ENCODE measurements around the gene GJD4.
A peak's percentile ranks its signal among the peaks of the same experiment; 100 is the strongest.

GJD4 gene

GRCh38 chr10:35632027-35632426 is 26.9 kb downstream of the GJD4 start:
- no peak for DNase-seq

GRCh38 chr10:35633006-35633980 is 28.2 kb downstream of the GJD4 start:
- DNase-seq, result no peak

- peak; percentile 32 for DNase-seq
These were observed 30.4 kb downstream of the GJD4 start for GRCh38 chr10:35635576-35635975.

DNA sequence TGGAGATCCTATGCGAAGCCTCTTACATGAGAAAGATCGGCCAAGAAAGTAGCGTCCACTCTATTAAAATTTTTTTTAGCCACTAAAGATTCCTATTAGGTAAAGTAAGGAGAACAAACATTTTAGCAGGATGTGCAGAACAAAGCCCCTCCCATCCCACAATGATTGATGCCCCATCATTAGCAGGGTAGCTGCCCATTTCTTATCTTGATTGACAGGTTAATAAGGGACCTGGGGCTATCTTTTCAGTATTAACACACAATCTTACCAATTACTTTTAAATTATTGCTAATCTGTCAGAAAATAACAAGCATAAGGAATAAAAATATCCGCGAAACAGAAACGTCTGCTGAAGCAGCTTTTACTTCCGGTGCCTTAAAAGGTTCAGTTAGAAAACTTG is 31.8 kb downstream of the GJD4 start:
- no peak for DNase-seq

DNA sequence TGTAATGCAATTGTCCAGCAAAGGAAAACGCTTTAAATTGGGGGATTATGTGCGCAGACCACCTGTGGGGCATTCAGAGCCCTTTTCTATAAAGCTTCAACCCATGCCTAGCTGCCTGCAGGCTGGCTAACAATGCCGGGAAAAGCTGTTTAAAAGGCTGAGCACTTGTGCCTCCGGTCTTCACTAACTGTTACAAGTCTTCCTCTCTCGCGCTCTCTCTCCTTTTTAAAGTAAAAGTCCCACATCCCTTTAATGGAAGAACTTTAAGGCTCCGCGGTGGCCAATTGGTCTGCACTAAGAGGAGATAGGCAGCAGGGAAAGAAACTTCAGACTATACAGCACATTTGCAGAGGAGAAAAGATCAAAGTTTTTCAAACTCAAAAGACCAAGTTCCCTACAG is 32.3 kb downstream of the GJD4 start:
- no peak for DNase-seq

DNA sequence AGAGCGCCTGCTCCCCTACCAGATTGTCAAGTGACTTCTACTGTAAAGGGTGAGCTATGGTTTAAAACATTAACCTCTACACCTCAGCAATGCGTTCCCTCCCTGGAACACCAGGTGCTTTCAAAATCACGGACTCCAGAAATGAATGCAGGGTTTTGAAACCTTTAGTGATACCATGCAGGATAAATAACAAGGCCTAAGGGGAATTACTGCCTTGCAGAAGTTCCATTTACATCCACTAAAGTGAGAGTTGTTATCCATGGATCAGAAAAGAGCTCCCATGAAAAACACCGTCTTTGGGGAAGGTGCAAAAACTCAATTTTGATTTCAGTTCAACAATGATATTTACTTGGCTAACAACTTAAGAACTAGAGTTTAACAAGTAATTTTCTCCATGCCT is 33.0 kb downstream of the GJD4 start:
- no peak for DNase-seq

DNA sequence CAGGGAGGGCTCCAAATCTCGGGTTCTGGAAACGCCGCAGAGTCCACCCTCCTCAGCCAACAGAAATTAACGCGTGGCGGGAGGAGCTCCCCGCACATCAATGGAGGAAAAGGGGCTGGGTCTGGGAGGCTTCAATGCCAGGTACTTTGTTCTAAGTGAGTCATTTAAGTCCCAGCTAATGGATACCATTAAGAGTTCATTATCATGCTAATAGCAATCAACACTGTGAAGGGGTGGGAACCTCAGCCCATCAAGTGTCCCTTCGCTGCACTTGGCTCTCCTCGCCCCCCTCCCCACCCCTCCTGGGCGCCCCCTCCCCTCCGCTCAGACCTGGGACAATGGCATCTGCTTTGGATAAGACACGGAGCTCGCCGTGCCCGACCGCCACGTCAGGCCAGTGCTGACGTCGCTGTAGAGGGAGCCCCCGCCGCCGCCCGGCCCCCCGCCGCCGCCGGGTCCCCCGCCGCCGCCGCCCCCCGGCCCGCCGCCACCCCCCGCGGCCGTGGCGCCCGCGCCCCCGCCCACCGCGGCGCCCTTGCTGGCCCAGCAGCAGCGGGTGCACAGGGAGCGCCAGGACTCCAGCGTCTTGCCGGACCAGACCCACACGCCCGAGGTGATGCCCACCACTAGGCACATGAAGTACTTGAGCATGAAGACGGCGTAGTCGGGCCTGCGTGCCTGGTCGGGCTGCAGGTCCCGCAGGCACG is 34.0 kb downstream of the GJD4 start:
- no peak for DNase-seq

DNA sequence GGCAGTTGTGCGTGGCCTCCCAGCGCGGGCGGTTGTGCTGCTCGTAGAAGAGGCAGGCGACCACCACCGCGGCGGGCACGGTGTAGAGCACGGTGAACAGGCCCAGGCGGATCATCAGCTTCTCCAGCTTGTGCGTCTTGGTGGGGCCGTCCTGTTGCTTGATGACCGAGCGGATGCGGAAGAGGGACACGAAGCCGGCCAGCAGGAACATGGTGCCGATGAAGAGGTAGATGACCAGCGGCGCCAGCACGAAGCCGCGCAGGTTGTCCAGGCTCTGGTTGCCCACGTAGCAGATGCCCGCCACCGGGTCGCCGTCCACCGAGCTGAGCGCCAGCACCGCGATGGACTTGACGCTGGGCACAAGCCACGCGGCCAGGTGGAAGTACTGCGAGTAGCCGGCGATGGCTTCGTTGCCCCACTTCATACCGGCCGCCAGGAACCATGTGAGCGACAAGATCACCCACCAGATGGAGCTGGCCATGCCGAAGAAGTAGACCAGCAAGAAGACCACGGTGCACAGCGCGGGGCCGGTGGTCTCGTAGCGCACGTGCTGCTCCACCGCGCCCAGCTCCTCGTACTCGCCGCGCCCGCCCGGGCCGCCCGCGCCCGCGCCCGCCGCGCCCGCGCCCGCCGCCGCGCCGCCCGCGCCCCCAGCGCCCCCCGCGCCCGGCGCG is 34.7 kb downstream of the GJD4 start:
- no peak for DNase-seq

DNA sequence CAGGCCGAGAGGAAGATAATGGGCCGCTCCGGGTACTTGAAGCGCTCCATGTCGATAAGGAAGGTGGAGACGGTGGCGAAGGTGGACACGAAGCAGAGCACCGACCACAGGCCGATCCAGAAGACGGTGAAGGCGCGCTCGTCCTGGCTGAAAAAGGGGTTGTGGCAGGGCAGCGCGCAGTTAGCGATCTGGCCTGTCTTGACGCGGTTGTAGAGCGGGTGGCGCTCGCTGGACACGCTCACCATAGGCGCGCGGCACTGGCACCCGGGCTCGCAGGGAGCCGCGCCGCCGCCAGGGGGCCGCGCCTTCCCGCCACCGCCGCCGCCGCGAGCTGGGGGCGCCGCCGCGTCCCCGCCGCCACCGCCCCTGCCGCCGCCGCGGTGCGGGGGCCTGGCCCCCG is 35.3 kb downstream of the GJD4 start:
- DNase-seq, result peak; percentile 44

GRCh38 chr10:35640951-35641675 is 36.0 kb downstream of the GJD4 start:
- DNase-seq, result peak; percentile 54

- DNase-seq, result peak; percentile 2
These were observed 36.5 kb downstream of the GJD4 start for GRCh38 chr10:35641676-35642034.

DNA sequence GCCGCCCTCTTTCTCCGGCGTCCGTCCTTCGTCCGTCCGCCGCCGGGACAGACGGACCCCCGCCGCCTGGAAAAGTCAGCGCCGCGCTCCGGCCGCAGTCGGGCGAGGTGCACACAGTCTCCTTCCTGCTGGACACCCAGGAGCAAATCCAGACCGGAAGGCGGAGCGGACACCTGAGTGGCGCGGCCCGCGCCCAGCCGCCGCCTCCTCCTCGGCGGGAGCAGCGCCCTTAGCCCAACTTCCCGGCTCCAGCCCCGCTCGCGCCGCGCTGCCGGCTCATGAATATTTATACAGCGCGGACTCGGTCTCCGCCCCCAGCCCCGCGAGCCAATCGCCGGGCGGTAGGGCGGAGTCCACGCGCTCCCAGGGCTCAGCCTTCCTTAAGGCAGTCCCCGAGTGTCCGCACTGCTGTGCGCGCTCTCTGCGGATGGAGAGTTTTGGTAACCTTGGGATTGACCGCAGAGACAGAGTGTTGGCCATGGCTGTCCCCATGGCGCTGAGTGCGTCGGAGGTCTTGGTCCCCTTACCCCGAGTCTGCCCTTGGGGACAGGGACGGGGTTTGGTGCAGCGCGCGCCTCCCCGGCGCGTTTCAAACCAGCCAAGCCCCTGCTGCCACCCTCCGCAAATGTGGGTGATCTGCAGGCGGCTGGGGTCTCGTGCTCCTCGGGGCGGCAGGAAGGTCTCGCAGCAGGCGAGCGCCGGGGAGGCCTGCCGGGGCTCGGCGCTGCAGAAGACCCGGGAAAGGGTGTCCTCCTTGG is 37.1 kb downstream of the GJD4 start, which contains the start of gene FZD8:
TSS of gene FZD8 (minus strand) at position 262 of the 758 bp plus-strand sequence. CDS start 867 bp downstream, outside the sequence.
- DNase-seq, result peak; percentile 78

DNA sequence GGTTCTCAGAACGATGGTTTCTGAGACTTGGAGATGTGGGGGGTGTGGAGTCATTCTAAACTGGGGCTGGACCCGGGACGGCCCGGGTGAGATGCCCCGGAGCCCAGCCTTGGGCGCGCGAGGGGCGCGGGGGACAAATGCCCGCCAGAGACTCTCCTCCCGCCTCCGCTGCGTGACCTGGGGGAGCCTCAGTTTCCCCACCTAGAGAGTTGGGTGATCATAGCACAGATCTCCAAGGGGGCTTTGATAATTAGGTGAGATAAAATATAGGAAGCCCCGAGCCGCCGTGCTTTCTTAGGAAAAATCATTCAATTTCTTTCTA is 37.6 kb downstream of the GJD4 start:
- no peak for DNase-seq

DNA sequence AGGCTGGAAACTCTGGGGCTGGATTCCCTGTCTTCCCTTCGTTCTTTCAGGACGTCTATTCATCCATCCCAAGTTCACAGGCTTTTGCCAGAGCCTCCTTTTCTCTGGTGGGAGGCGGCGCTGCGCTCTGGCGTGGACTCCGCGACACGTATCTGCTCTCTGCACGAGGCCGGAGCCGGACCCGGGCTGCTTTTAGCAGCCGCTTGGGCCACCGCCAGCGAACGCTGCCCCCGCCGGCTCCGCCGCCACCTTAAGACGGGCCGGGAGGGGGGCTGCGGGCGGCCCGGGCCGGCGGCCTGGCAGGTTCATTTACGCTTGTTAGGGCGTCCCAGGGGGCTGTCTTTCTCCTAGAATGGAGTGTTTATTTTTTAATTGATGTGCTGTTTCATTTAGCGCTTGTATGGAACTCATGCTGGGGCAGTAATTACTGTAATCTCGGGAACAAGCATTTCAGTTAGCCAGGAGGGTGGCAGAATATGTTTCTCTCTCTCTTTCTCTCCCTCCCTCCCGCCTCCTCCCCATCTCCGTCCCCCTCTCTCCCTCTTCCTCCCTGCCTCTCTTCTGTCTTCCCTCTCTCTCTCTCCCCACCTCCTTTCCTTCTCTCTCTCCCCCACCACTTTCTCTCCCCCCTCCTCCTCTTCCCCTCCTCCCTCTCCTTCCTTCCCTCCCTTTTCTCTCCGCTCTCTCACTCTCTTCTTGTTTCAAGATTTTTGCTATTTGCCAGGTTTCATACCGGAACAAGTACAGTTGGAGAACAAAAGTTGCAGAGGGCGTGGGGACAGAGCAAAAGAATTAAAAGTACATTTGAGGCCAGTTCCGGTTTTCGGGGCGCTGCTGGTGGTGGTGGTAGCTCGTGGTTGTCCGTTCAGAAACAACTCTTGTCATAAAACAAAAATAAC is 38.3 kb downstream of the GJD4 start:
- peak; percentile 49 for DNase-seq

- DNase-seq, result no peak
These were observed 39.2 kb downstream of the GJD4 start for GRCh38 chr10:35644050-35644950.

- no peak for DNase-seq
These were observed 45.8 kb downstream of the GJD4 start for GRCh38 chr10:35650894-35651293.

DNA sequence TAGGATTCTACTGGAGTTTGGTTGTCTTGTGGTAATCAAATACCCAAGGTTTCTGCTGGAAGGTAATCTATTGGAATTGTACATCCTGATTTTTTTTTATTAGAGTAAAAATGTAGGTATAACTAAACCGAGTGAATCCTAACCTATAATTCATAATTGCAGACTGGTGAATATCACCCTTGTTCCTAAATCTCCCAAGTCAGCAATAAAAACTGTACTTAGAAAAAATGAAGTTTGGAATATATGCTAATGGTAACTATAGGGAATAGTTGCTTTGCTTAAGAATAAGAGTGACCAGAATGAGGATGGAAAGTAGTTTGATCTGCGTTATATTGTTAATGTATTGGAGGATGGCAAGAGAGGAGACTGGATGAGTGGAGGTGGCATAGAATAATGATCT is 47.7 kb downstream of the GJD4 start:
- no peak for DNase-seq

DNA sequence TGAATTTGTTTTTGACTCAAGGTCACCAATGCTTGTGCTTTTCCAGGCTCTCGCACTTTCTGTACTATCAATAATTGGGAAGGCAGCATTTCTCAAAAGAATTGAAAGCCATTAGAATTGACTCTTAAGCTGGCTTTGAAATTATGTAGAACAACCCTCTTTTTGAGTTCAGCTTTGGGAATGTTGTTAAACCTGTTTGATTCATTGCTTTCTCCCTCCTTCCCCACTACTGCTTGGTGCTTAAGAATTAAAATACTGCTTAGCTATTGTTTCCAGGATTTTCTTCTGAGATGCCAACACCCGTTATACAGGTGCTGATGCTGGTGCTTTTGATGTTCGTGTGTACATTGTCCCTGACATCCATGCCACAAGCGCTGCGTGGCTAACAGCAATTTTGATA is 52.5 kb downstream of the GJD4 start:
- no peak for DNase-seq

Measured in NCI-H1092 treated with DMSO at 0.1 percent for 48 hours (cell line).